Measurements from ENCODE around the gene STX17.

DNA sequence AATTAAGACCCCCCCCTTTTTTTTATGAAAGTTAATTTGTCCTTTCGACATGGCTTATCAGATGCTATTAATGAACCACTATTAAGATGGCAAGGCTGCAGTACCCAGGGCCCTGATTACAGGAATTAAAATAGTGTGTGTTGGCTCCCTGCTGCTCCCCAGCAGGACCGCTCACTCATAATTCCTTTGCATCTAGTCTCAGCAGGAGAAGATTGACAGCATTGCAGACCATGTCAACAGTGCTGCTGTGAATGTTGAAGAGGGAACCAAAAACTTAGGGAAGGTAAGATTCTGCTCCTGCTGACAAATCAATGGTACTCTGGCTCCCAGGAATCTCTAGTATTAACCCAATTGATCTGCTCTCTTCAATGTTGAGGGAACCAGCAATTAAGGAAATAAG is 61.0 kb downstream of the STX17 start:
- TF ChIP-seq, protein P1, sequence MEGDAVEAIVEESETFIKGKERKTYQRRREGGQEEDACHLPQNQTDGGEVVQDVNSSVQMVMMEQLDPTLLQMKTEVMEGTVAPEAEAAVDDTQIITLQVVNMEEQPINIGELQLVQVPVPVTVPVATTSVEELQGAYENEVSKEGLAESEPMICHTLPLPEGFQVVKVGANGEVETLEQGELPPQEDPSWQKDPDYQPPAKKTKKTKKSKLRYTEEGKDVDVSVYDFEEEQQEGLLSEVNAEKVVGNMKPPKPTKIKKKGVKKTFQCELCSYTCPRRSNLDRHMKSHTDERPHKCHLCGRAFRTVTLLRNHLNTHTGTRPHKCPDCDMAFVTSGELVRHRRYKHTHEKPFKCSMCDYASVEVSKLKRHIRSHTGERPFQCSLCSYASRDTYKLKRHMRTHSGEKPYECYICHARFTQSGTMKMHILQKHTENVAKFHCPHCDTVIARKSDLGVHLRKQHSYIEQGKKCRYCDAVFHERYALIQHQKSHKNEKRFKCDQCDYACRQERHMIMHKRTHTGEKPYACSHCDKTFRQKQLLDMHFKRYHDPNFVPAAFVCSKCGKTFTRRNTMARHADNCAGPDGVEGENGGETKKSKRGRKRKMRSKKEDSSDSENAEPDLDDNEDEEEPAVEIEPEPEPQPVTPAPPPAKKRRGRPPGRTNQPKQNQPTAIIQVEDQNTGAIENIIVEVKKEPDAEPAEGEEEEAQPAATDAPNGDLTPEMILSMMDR (IDR thresholded peaks at IDR 0.05 in 2 of 3, conservative IDR thresholded peaks at IDR 0.05 in 1 of 3; ENCODE audit: borderline replicate concordance in 1 of 3, insufficient read depth in 1 of 3, low read depth in 2 of 3, low read length in 2 of 3): no peak
- TF ChIP-seq, protein P2, sequence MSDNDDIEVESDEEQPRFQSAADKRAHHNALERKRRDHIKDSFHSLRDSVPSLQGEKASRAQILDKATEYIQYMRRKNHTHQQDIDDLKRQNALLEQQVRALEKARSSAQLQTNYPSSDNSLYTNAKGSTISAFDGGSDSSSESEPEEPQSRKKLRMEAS (IDR thresholded peaks at IDR 0.05): no peak
- TF ChIP-seq SIN3A (IDR thresholded peaks at IDR 0.05; ENCODE audit: low read depth): no peak
